Panc1 (cell line): ENCODE results near the gene GON4L. TPM values are rescaled to one million over a fixed set of nuclear protein-coding genes. Genes with fewer than 3 reads are reported as not detected.
"Not testable (repeated sequence)": the region's sequence is repeated elsewhere in the genome, so short reads cannot be mapped to it uniquely, and the experiment has no call there.

Experiments
- ATAC-seq: fragments of 200-7000 bp; cut with Tn5 transposase; 2 replicates; pipeline ENCODE4 v1.9.1; 2020; ENCODE audit warnings: mild to moderate bottlenecking, moderate library complexity
- BruUV-seq: library from RNA; stranded (reverse); fragments of 400-500 nt; replicated peaks from 2 replicates; lab custom pipeline; 2021; lab: Mats Ljungman, UMichigan
- CTCF ChIA-PET: fragments of 300-600 bp; sonication (Branson Sonifier 250); formaldehyde crosslinking; loops from one replicate; lab custom pipeline; 2022; ENCODE audit warnings: antibody characterized with exemption; lab: Charles Lee
- POLR2A ChIA-PET: fragments of 300-600 bp; sonication (Branson Sonifier 250); formaldehyde crosslinking; loops from one replicate; lab custom pipeline; 2022; ENCODE audit warnings: antibody characterized with exemption; lab: Charles Lee
- DNase-seq: peaks from one replicate; pipeline ENCODE4 v3.0.0-alpha.2; 2010; ENCODE audit warnings: low read depth, low spot score
- H3K27ac ChIP-seq: 2 replicates; pipeline ENCODE4 v1.5.1; 2011; ENCODE audit warnings: mild to moderate bottlenecking, low read length, inconsistent platforms
- H3K27me3 ChIP-seq: fragments of 200-500 bp; sonication (Bioruptor generic); 2 replicates; pipeline ENCODE4 v1.6.0; 2014; ENCODE audit warnings: low read length, inconsistent platforms; ENCODE audit not compliant: control insufficient read depth, insufficient read depth
- H3K36me3 ChIP-seq: fragments of 200-500 bp; sonication (Bioruptor generic); 2 replicates; pipeline ENCODE4 v1.5.1; 2014; ENCODE audit warnings: inconsistent platforms, mild to moderate bottlenecking, low read length, moderate library complexity; ENCODE audit not compliant: control insufficient read depth, insufficient read depth
- H3K4me1 ChIP-seq: 2 replicates; pipeline ENCODE4 v1.5.1; 2011; ENCODE audit warnings: inconsistent platforms, mild to moderate bottlenecking, low read length, moderate library complexity; ENCODE audit not compliant: control insufficient read depth, insufficient read depth
- H3K4me3 ChIP-seq, 2 experiments: 2 replicates each; pipeline ENCODE4 v1.5.1; 2011 to 2012; ENCODE audit warnings: low read depth in 2 of 2, low read length in 2 of 2, mild to moderate bottlenecking in 2 of 2, inconsistent platforms in 1 of 2, moderate library complexity in 1 of 2
- H3K9me3 ChIP-seq: fragments of 200-500 bp; sonication (Bioruptor generic); 2 replicates; pipeline ENCODE4 v1.5.1; 2014; ENCODE audit warnings: low read depth, mild to moderate bottlenecking, inconsistent platforms, low read length, moderate library complexity; ENCODE audit not compliant: control insufficient read depth, insufficient read depth
- CTCF ChIP-seq: fragments of 450-650 bp; IDR thresholded peaks from 2 replicates; pipeline ENCODE4 v1.5.1; 2017; ENCODE audit warnings: mild to moderate bottlenecking
- POLR2AphosphoS5 ChIP-seq: IDR thresholded peaks from 2 replicates; pipeline ENCODE4 v1.6.1; 2012; ENCODE audit warnings: mild to moderate bottlenecking, low read depth, low read length, moderate library complexity
- REST ChIP-seq, 2 experiments: IDR thresholded peaks; 2 replicates each; pipeline ENCODE4 v1.6.1; 2011 to 2012; ENCODE audit warnings: low read depth in 2 of 2, control low read depth in 1 of 2, low read length in 1 of 2, mild to moderate bottlenecking in 1 of 2, moderate library complexity in 1 of 2; ENCODE audit not compliant: insufficient read depth in 1 of 2
- SIN3A ChIP-seq: IDR thresholded peaks from 2 replicates; pipeline ENCODE4 v1.6.1; 2012; ENCODE audit warnings: low read depth, mild to moderate bottlenecking, low read length, moderate library complexity, borderline replicate concordance; ENCODE audit not compliant: insufficient read depth
- TCF7L2 ChIP-seq: IDR thresholded peaks from 2 replicates; pipeline ENCODE4 v1.6.1; 2011; ENCODE audit warnings: mild to moderate bottlenecking, low read depth, low read length, inconsistent platforms
- in situ Hi-C: cut with HindIII; loops from 2 replicates; pipeline ENCODE4 v1.10.0; 2016; ENCODE audit warnings: low sequenced_read_pairs, low pct_unique_long_range_greater_than_20kb
- intact Hi-C: fragments of 100-400 bp; cut with micrococcal nuclease; formaldehyde crosslinking; loops from one replicate; pipeline ENCODE4 v1.10.0; 2022; ENCODE audit not compliant: unreplicated experiment
- total RNA-seq: library from RNA; stranded (reverse); gene quantifications from one replicate; pipeline ENCODE4 v1.2.1, GENCODE V29; 2021; ENCODE audit not compliant: unreplicated experiment

Gene GON4L
- total RNA-seq, 1 experiment from 2014 or later: 47.6 TPM

DNA sequence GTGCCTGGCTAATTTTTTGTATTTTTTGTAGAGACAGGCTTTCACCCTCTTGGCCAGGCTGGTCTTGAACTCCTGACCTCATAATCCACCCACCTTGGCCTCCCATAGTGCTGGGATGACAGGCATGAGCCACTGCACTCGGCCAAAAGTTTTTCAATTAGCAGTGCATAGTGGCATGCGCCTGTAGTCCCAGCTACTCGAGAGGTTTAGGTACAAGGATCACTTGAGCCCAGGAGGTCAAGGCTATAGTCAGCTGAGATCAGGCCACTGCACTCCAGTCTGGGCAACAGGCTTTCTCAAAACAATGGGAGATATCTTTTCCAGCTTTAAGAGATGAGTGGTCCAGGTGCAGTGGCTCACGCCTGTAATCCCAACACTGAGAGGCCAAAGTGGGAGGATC lies 137.3 kb downstream of the GON4L start:
- no peak for TF ChIP-seq CTCF
- no peak for TF ChIP-seq POLR2AphosphoS5
- no peak for TF ChIP-seq REST (IDR thresholded peaks at IDR 0.05; ENCODE audit: insufficient read depth in 1 of 2, low read depth in 2 of 2, low read length in 1 of 2)
- no peak for TF ChIP-seq SIN3A
- no peak for TF ChIP-seq TCF7L2
- no peak for DNase-seq
- Histone ChIP-seq H3K4me3 (no peak overlapping the region), H3K9me3 (no peaks in the 10 kb centered on the region), H3K27me3 (no peaks in the 10 kb centered on the region), H3K27ac (no peak overlapping the region), H3K4me1 (no peaks in the 10 kb centered on the region), H3K36me3 (peaks cover 4% of the 10 kb centered on the region)
- intact Hi-C loops: no loop called here
- ChIA-PET POLR2A (no interaction called here), CTCF (interaction anchor here (0.5 to 0.7 kb wide), 2 partner anchors 82 to 110 kb away, joined by 3 to 8 read pairs; partner anchors contain the start of gene MSTO1)
- no TSS peak for BruUV-seq
- in situ Hi-C loops: no loop called here
- no peak for ATAC-seq

- BruUV-seq, H3K4me3 ChIP-seq, H3K4me1 ChIP-seq, DNase-seq, H3K27ac ChIP-seq, H3K9me3 ChIP-seq, H3K27me3 ChIP-seq, intact Hi-C loops, ATAC-seq, in situ Hi-C loops, H3K36me3 ChIP-seq, CTCF ChIA-PET, POLR2A ChIA-PET: not testable (repeated sequence)
Measured at GRCh38 chr1:155718524-155719115, 138.4 kb downstream of the GON4L start.

GRCh38 chr1:155717041-155717440 lies 140.0 kb downstream of the GON4L start:
- in situ Hi-C loops (no loop called here), intact Hi-C loops (no loop called here)
- H3K4me1 ChIP-seq: no peaks in the 10 kb centered on the region
- peaks cover 6% of the 10 kb centered on the region; the same call in 1 of the 2 replicates for H3K36me3 ChIP-seq
- H3K4me3 ChIP-seq: no peak overlapping the region
- TF ChIP-seq REST (IDR thresholded peaks at IDR 0.05; ENCODE audit: insufficient read depth in 1 of 2, low read depth in 2 of 2, low read length in 1 of 2) (no peak), POLR2AphosphoS5 (no peak), CTCF (no peak), SIN3A (no peak)
- ATAC-seq (no peak), DNase-seq (no peak)
- BruUV-seq: no TSS peak
- no peaks in the 10 kb centered on the region for H3K27me3 ChIP-seq
- ChIA-PET POLR2A (no interaction called here), CTCF (no interaction called here)
- no peaks in the 10 kb centered on the region for H3K9me3 ChIP-seq
- no peak overlapping the region for H3K27ac ChIP-seq
